A673 (cell line): ENCODE results near the gene GPC1. TPM values are rescaled to one million over a fixed set of nuclear protein-coding genes. Genes with fewer than 3 reads are reported as not detected.

ENCODE experiments used
- BruUV-seq: library from RNA; stranded (reverse); fragments of 400-500 nt; replicated peaks from 2 replicates; lab custom pipeline; 2021; lab: Mats Ljungman, UMichigan
- CTCF ChIA-PET: fragments of 300-600 bp; sonication (Branson Sonifier 250); formaldehyde crosslinking; loops from one replicate; lab custom pipeline; 2022; ENCODE audit warnings: antibody characterized with exemption; lab: Charles Lee
- POLR2A ChIA-PET: fragments of 300-600 bp; sonication (Branson Sonifier 250); formaldehyde crosslinking; loops from one replicate; lab custom pipeline; 2022; ENCODE audit warnings: antibody characterized with exemption; ENCODE audit not compliant: low non-redundant PET; lab: Charles Lee
- DNase-seq: peaks from one replicate; pipeline ENCODE4 v3.0.0-alpha.2; 2015; ENCODE audit warnings: low spot score
- H3K27ac ChIP-seq: fragments of 200-600 bp; sonication (generic); 2 replicates; pipeline ENCODE4 v1.5.1; 2016; ENCODE audit warnings: mixed run types, low read depth, mild to moderate bottlenecking, mixed read lengths, antibody characterized with exemption, low read length; ENCODE audit not compliant: poor library complexity, severe bottlenecking
- H3K27me3 ChIP-seq: fragments of 200-600 bp; sonication (generic); replicated peaks from 2 replicates; pipeline ENCODE4 v1.6.1; 2017; ENCODE audit warnings: mixed run types, low read depth, mild to moderate bottlenecking, mixed read lengths, antibody characterized with exemption, low read length; ENCODE audit not compliant: insufficient read depth, poor library complexity
- H3K36me3 ChIP-seq: fragments of 200-600 bp; sonication (generic); 2 replicates; pipeline ENCODE4 v1.6.1; 2016; ENCODE audit warnings: mixed run types, mild to moderate bottlenecking, mixed read lengths, antibody characterized with exemption, low read length; ENCODE audit not compliant: insufficient read depth, poor library complexity, severe bottlenecking
- H3K4me1 ChIP-seq: fragments of 200-600 bp; sonication (generic); 2 replicates; pipeline ENCODE4 v1.6.1; 2017; ENCODE audit warnings: mixed run types, mild to moderate bottlenecking, mixed read lengths, antibody characterized with exemption, low read length; ENCODE audit not compliant: insufficient read depth, poor library complexity, severe bottlenecking
- H3K4me3 ChIP-seq: fragments of 200-600 bp; sonication (generic); 2 replicates; pipeline ENCODE4 v1.5.1; 2016; ENCODE audit warnings: low read depth, mixed run types, mild to moderate bottlenecking, mixed read lengths, low read length; ENCODE audit not compliant: poor library complexity, severe bottlenecking
- H3K9me3 ChIP-seq: fragments of 200-600 bp; sonication (generic); 2 replicates; pipeline ENCODE4 v1.6.1; 2016; ENCODE audit warnings: mixed run types, low read depth, mild to moderate bottlenecking, mixed read lengths, antibody characterized with exemption, low read length; ENCODE audit not compliant: poor library complexity, severe bottlenecking
- EZH2 ChIP-seq: fragments of 200-600 bp; sonication (generic); IDR thresholded peaks from 2 replicates; pipeline ENCODE4 v1.6.1; 2017; ENCODE audit warnings: borderline replicate concordance, low read depth, mild to moderate bottlenecking, mixed read lengths, antibody characterized with exemption, low read length; ENCODE audit not compliant: poor library complexity, severe bottlenecking
- intact Hi-C: fragments of 100-400 bp; cut with micrococcal nuclease; formaldehyde crosslinking; loops from one replicate; pipeline ENCODE4 v1.10.0; 2022; ENCODE audit not compliant: unreplicated experiment
- total RNA-seq: library from RNA; stranded (reverse); gene quantifications from 2 replicates; pipeline ENCODE4 v1.2.3, GENCODE V29; 2021
- TF ChIP-seq, protein P1 (sequence below): fragments of 300-800, 200-600 bp; sonication (generic); conservative IDR thresholded peaks from 2 replicates; pipeline ENCODE4 v1.5.1; 2017; ENCODE audit warnings: low read depth, mild to moderate bottlenecking, antibody characterized with exemption, low read length, moderate library complexity, mixed read lengths

The GPC1 gene
- total RNA-seq, 1 experiment from 2014 or later, result 21.2 TPM

DNA sequence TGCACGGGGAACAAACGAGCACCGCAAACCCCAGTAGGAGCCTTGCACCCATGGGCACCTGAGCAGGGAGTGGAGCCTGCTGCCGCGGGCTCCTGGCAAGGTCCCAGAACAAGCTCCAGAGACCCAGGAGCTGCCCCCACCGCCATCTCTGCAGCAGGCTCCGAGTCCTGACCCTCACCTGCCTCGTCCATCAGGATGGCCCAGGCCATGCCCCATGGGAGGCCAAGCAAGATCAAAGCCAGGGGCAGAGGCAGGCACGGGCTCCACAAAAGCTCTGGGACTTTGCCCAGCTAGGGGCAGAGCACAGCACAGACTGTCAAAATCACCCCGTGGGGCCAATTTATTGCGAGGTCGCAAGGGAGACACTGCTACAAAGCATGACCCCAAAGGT, 43.6 kb downstream of the GPC1 start:
- CTCF ChIA-PET, result no interaction called here
- intact Hi-C loops, result no loop called here

GRCh38 chr2:240480834-240481623, 45.6 kb downstream of the GPC1 start:
- DNase-seq, result no peak
- ChIA-PET CTCF (no interaction called here), POLR2A (no interaction called here)
- Histone ChIP-seq H3K4me3 (no peak overlapping the region), H3K4me1 (no peaks in the 10 kb centered on the region), H3K36me3 (no peaks in the 10 kb centered on the region), H3K9me3 (peaks cover 4% of the 10 kb centered on the region), H3K27ac (no peak overlapping the region), H3K27me3 (no peaks in the 10 kb centered on the region)
- no peak for TF ChIP-seq EZH2
- TF ChIP-seq, protein P1, sequence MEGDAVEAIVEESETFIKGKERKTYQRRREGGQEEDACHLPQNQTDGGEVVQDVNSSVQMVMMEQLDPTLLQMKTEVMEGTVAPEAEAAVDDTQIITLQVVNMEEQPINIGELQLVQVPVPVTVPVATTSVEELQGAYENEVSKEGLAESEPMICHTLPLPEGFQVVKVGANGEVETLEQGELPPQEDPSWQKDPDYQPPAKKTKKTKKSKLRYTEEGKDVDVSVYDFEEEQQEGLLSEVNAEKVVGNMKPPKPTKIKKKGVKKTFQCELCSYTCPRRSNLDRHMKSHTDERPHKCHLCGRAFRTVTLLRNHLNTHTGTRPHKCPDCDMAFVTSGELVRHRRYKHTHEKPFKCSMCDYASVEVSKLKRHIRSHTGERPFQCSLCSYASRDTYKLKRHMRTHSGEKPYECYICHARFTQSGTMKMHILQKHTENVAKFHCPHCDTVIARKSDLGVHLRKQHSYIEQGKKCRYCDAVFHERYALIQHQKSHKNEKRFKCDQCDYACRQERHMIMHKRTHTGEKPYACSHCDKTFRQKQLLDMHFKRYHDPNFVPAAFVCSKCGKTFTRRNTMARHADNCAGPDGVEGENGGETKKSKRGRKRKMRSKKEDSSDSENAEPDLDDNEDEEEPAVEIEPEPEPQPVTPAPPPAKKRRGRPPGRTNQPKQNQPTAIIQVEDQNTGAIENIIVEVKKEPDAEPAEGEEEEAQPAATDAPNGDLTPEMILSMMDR, result no peak
- intact Hi-C loops, result no loop called here
- no TSS peak for BruUV-seq

More for the DNA sequence above, 43.6 kb downstream of the GPC1 start:
- Histone ChIP-seq H3K27me3 (no peaks in the 10 kb centered on the region), H3K36me3 (no peaks in the 10 kb centered on the region), H3K9me3 (peaks cover 8% of the 10 kb centered on the region), H3K27ac (no peak overlapping the region), H3K4me1 (no peaks in the 10 kb centered on the region), H3K4me3 (no peak overlapping the region)
- TF ChIP-seq EZH2, result no peak
- TF ChIP-seq, protein P1, result no peak
- no peak for DNase-seq
- no TSS peak for BruUV-seq
- POLR2A ChIA-PET, result no interaction called here

GRCh38 chr2:240481720-240482119, 46.3 kb downstream of the GPC1 start:
- Histone ChIP-seq H3K27me3 (no peaks in the 10 kb centered on the region), H3K27ac (no peak overlapping the region), H3K9me3 (no peaks in the 10 kb centered on the region), H3K36me3 (no peaks in the 10 kb centered on the region), H3K4me1 (no peaks in the 10 kb centered on the region), H3K4me3 (no peak overlapping the region)
- intact Hi-C loops, result no loop called here
- CTCF ChIA-PET, result no interaction called here
- BruUV-seq, result no TSS peak
- POLR2A ChIA-PET, result no interaction called here
- TF ChIP-seq, protein P1, result no peak
- no peak for TF ChIP-seq EZH2
- no peak for DNase-seq
